ENCODE results near the gene DDX20.

Gene DDX20

DNA sequence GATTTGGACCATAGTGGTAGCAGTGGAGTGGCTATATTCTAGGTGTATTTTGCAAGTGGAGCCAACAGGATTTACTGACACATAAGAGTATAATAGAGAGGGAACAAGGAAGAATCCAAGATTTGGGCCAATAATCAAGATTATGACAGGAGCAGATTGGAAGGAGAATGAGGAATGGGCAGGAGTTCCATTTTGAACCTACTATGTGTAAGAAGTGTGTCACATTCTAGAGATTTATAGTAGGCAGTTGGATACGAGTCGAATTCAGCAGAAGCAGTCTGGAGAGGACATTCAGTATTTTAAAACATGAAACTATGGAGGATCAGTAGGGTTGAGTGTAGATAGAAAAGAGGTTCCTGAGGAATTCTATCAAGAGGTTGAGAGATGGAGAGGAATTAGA lies 38.3 kb upstream of the DDX20 start:
- Histone ChIP-seq H3K9me3 (no peaks in the 10 kb centered on the region), H3K36me3 (no peaks in the 10 kb centered on the region)
- TF ChIP-seq CTCF (IDR thresholded peaks at IDR 0.05; ENCODE audit: low read depth, low read length): no peak

GRCh38 chr1:111719135-111719534 lies 36.6 kb upstream of the DDX20 start:
- no peak for DNase-seq
- Histone ChIP-seq H3K9me3 (no peaks in the 10 kb centered on the region), H3K36me3 (no peaks in the 10 kb centered on the region), H3K4me3 (ENCODE audit: low read depth, low read length) (no peak overlapping the region), H3K27me3 (no peaks in the 10 kb centered on the region), H3K4me1 (no peaks in the 10 kb centered on the region)
- TF ChIP-seq CTCF (IDR thresholded peaks at IDR 0.05; ENCODE audit: low read depth, low read length): no peak

More for the DNA sequence above, 38.3 kb upstream of the DDX20 start:
- H3K27me3 ChIP-seq: no peaks in the 10 kb centered on the region
- no peak for DNase-seq
- no peaks in the 10 kb centered on the region for H3K4me1 ChIP-seq
- no peak overlapping the region for H3K4me3 ChIP-seq (ENCODE audit: low read depth, low read length)

DNA sequence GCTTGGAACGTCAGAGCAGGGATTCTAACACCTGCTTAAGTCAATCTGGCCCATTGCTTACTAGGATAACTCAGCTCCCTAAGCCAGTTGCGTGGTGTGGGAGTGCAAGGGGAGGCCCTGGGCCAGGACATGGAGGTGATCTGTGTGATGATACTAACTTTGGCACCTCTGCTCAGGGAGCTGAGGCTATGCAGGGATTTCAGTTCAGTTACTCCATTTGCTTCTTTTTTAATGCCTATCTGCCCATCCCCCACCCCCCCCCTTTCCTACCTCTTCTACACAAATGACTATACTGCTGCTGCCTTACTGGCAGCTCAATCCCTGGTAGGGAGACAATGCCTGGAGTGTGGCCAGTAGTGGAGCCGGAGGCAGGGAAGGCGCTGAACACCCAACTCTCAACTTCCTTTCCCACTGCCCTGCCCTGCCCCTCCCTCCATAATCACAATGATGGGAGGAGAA lies 36.0 kb upstream of the DDX20 start:
- DNase-seq: no peak
- Histone ChIP-seq H3K9me3 (no peaks in the 10 kb centered on the region), H3K4me1 (no peaks in the 10 kb centered on the region), H3K27me3 (no peaks in the 10 kb centered on the region), H3K36me3 (no peaks in the 10 kb centered on the region), H3K4me3 (ENCODE audit: low read depth, low read length) (no peak overlapping the region)
- TF ChIP-seq CTCF (IDR thresholded peaks at IDR 0.05; ENCODE audit: low read depth, low read length): no peak

DNA sequence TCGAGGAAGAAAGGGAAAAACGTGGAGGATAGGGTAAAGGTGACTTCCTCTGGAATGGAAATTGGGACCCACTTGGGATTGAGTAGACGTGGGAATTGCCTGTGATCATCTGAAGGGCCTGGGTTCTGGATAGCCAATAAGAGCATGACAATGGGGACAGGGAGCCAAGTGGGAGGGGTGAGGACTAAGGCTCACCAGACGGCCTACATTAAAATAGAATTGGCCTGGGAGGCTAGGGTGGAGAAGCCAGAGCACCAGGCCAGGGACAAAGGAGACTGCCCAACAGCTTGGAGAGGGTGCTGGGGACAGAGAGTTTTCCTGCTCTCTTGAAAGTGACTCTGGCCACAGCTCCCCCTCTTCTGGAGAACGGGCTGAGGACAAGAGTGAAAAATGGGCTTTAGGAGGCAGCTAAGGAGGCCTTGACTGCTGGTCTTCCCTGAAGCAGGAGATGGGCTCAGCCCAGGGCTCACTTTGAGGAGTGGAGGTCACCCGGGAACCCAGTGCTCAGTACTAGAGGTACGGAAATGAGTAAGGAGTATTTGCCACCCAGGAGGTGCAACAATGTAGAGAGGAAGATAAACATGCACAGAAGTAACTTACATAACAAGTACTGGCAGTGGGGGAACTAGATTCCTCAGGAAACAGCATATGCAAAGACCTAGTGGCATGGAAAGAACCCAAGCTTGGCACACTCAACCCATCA lies 35.3 kb upstream of the DDX20 start:
- Histone ChIP-seq H3K4me1 (no peaks in the 10 kb centered on the region), H3K27me3 (no peaks in the 10 kb centered on the region), H3K36me3 (no peaks in the 10 kb centered on the region), H3K4me3 (ENCODE audit: low read depth, low read length) (no peak overlapping the region), H3K9me3 (no peaks in the 10 kb centered on the region)
- no peak for TF ChIP-seq CTCF (IDR thresholded peaks at IDR 0.05; ENCODE audit: low read depth, low read length)
- DNase-seq: no peak

GRCh38 chr1:111720977-111721786 lies 34.5 kb upstream of the DDX20 start:
- no peak for TF ChIP-seq CTCF (IDR thresholded peaks at IDR 0.05; ENCODE audit: low read depth, low read length)
- Histone ChIP-seq H3K4me3 (ENCODE audit: low read depth, low read length) (no peak overlapping the region), H3K36me3 (no peaks in the 10 kb centered on the region), H3K9me3 (no peaks in the 10 kb centered on the region), H3K4me1 (no peaks in the 10 kb centered on the region), H3K27me3 (no peaks in the 10 kb centered on the region)
- no peak for DNase-seq

Data from BE2C (cell line).